B cell (primary cell): ENCODE results near the gene RGS17.

Experiments
- CTCF ChIP-seq: fragments of 200-600 bp; IDR thresholded peaks from one replicate; pipeline ENCODE4 v1.8.0; 2022; ENCODE audit warnings: antibody characterized with exemption, mild to moderate bottlenecking
- EZH2 ChIP-seq: IDR thresholded peaks from 2 replicates; pipeline ENCODE4 v1.6.1; 2012; ENCODE audit warnings: borderline replicate concordance, low read depth, mild to moderate bottlenecking, moderate library complexity, low read length; ENCODE audit not compliant: insufficient read depth, poor library complexity, severe bottlenecking

GRCh38 chr6:153149891-153150290, 18.8 kb upstream of the RGS17 start:
- TF ChIP-seq EZH2 (no peak), CTCF (no peak)
